GM12873 (cell line): ENCODE results near the gene MADCAM1.

Experiments used
- CTCF ChIP-seq: IDR thresholded peaks from 2 replicates; pipeline ENCODE4 v1.5.1; 2012; ENCODE audit warnings: low read depth, mild to moderate bottlenecking, moderate library complexity, low read length, control low read depth; ENCODE audit not compliant: insufficient read depth; ENCODE audit errors: missing control alignments

MADCAM1 gene

GRCh38 chr19:543910-544608, 47.8 kb downstream of the MADCAM1 start, which contains the start of gene GZMM:
Gene GZMM, plus strand, starts transcription at chr19:544053. Its CDS starts 19 bp downstream, at chr19:544072.
- TF ChIP-seq CTCF, result no peak

GRCh38 chr19:547117-547516, 50.8 kb downstream of the MADCAM1 start:
- TF ChIP-seq CTCF, result no peak

- no peak for TF ChIP-seq CTCF
These were observed 51.8 kb downstream of the MADCAM1 start for GRCh38 chr19:547836-548720.

- TF ChIP-seq CTCF, result no peak
These were observed 52.9 kb downstream of the MADCAM1 start for GRCh38 chr19:548886-549830.

- no peak for TF ChIP-seq CTCF
These were observed 58.5 kb downstream of the MADCAM1 start for GRCh38 chr19:554817-555216.
